ENCODE measurements around the gene PPP1R3D.

GRCh38 chr20:59949911-59950310 lies 9.8 kb upstream of the PPP1R3D start:
- TF ChIP-seq CTCF (IDR thresholded peaks at IDR 0.05) (no peak), POLR2A (IDR thresholded peaks at IDR 0.05) (no peak)
